GM12878 (cell line): ENCODE measurements around the gene KCNK5. TPM values are rescaled to one million over a fixed set of nuclear protein-coding genes. Genes with fewer than 3 reads are reported as not detected.

Experiments
- ATAC-seq: fragments of 200-7000 bp; cut with Tn5 transposase; 3 replicates; pipeline ENCODE4 v1.9.1; 2020; ENCODE audit warnings: mild to moderate bottlenecking, moderate library complexity
- BruUV-seq: library from RNA; stranded (reverse); fragments of 400-500 nt; replicated peaks from 2 replicates; lab custom pipeline; 2021; lab: Mats Ljungman, UMichigan
- CTCF ChIA-PET: fragments of 300-600 bp; sonication (Branson Sonifier 250); formaldehyde crosslinking; extraction: SDS; loops from one replicate; lab custom pipeline; 2021; ENCODE audit warnings: inconsistent platforms; lab: Yijun Ruan, JAX
- POLR2A ChIA-PET: fragments of 350-600 bp; formaldehyde crosslinking; extraction: SDS; loops from one replicate; lab custom pipeline; 2021; ENCODE audit warnings: inconsistent platforms; lab: Charles Lee
- RAD21 ChIA-PET: fragments of 300-600 bp; sonication (Branson Sonifier 250); formaldehyde crosslinking; loops from one replicate; lab custom pipeline; 2023; ENCODE audit warnings: antibody characterized with exemption; ENCODE audit not compliant: unreplicated experiment; lab: Charles Lee
- SMC1A ChIA-PET: fragments of 300-600 bp; sonication (Branson Sonifier 250); formaldehyde crosslinking; loops from one replicate; lab custom pipeline; 2023; ENCODE audit not compliant: unreplicated experiment, uncharacterized antibody; lab: Charles Lee
- DNase-seq: peaks from one replicate; pipeline ENCODE4 v3.0.0-alpha.2; 2011; ENCODE audit warnings: low read depth, low spot score
- FAIRE-seq: peaks from 3 replicates; lab custom pipeline; 2011; peaks lifted over from hg19 to GRCh38; lab: Jason Lieb, UNC
- H2AFZ ChIP-seq: 2 replicates; pipeline ENCODE4 v1.6.0; 2011; ENCODE audit warnings: low read depth, low read length, control low read depth; ENCODE audit not compliant: control insufficient read depth
- H3K27ac ChIP-seq: 2 replicates; pipeline ENCODE4 v1.5.1; 2011; ENCODE audit warnings: control low read depth; ENCODE audit not compliant: control insufficient read depth, insufficient read depth
- H3K27me3 ChIP-seq, 2 experiments: replicated peaks in 1 of 2; 2 replicates each; pipeline versions ENCODE4 v1.6.0 to v1.6.1; 2011; ENCODE audit warnings: low read length in 1 of 2; ENCODE audit not compliant: control insufficient read depth in 2 of 2, insufficient read depth in 2 of 2
- H3K36me3 ChIP-seq, 2 experiments: 2 replicates each; pipeline ENCODE4 v1.5.1; 2011; ENCODE audit warnings: low read length in 1 of 2; ENCODE audit not compliant: control insufficient read depth in 2 of 2, insufficient read depth in 2 of 2
- H3K4me1 ChIP-seq: 2 replicates; pipeline ENCODE4 v1.6.1; 2011; ENCODE audit warnings: mild to moderate bottlenecking, low read length, moderate library complexity, mixed read lengths; ENCODE audit not compliant: control insufficient read depth, insufficient read depth
- H3K4me2 ChIP-seq: 2 replicates; pipeline ENCODE4 v1.6.0; 2011; ENCODE audit warnings: control low read depth; ENCODE audit not compliant: control insufficient read depth, insufficient read depth
- H3K4me3 ChIP-seq: fragments of 200-600 bp; sonication (generic); 2 replicates; pipeline ENCODE4 v1.5.1; 2016
- H3K79me2 ChIP-seq: 2 replicates; pipeline ENCODE4 v1.6.0; 2011; ENCODE audit warnings: low read length; ENCODE audit not compliant: control insufficient read depth, insufficient read depth
- H3K9ac ChIP-seq: 2 replicates; pipeline ENCODE4 v1.8.0; 2011; ENCODE audit warnings: low read length, control low read depth, mixed read lengths; ENCODE audit not compliant: control insufficient read depth, insufficient read depth
- H3K9me3 ChIP-seq: replicated peaks from 3 replicates; pipeline ENCODE4 v1.5.1; 2011; ENCODE audit warnings: mild to moderate bottlenecking, low read length; ENCODE audit not compliant: control insufficient read depth, insufficient read depth
- H4K20me1 ChIP-seq: 2 replicates; pipeline ENCODE4 v1.6.0; 2011; ENCODE audit not compliant: control insufficient read depth, insufficient read depth
- BMI1 ChIP-seq: fragments of 450-650 bp; IDR thresholded peaks from 2 replicates; pipeline ENCODE4 v1.6.1; 2016; ENCODE audit warnings: mild to moderate bottlenecking, moderate library complexity, borderline replicate concordance
- FOXM1 ChIP-seq: IDR thresholded peaks from 2 replicates; pipeline ENCODE4 v1.6.1; 2012; ENCODE audit warnings: low read depth, mild to moderate bottlenecking, inconsistent platforms, low read length, moderate library complexity
- JUND ChIP-seq: IDR thresholded peaks from 2 replicates; pipeline ENCODE4 v1.6.1; 2012; ENCODE audit warnings: low read depth, mild to moderate bottlenecking, low read length, improper control_type of control experiment, moderate library complexity
- PBX3 ChIP-seq: IDR thresholded peaks from 2 replicates; pipeline ENCODE4 v1.6.1; 2011; ENCODE audit warnings: mild to moderate bottlenecking, low read depth, low read length, moderate library complexity; ENCODE audit not compliant: insufficient replicate concordance
- PKNOX1 ChIP-seq: fragments of 450-650 bp; IDR thresholded peaks from 2 replicates; pipeline ENCODE4 v1.6.1; 2016; ENCODE audit warnings: mild to moderate bottlenecking
- ZNF207 ChIP-seq: fragments of 450-650 bp; IDR thresholded peaks from 2 replicates; pipeline ENCODE4 v1.6.1; 2014; ENCODE audit warnings: antibody characterized with exemption, mild to moderate bottlenecking, borderline replicate concordance
- WGBS: methylation state at CpG from one replicate; pipeline ENCODE4 v1.1.6; 2016; ENCODE audit warnings: low lambda C conversion rate; ENCODE audit not compliant: insufficient replicate concordance, insufficient coverage; ENCODE audit errors: missing lambda C conversion rate; 5-methylcytosine and 5-hydroxymethylcytosine counted together
- in situ Hi-C: fragments of 300-500 bp; cut with MboI; formaldehyde crosslinking; loops from 9 replicates; pipeline ENCODE4 v1.14.3; 2018; ENCODE audit warnings: mixed read lengths
- intact Hi-C: fragments of 100-400 bp; cut with micrococcal nuclease; formaldehyde crosslinking; loops from one replicate; pipeline ENCODE4 v1.14.2; 2022; ENCODE audit not compliant: unreplicated experiment
- polyA plus RNA-seq, 11 experiments: library from polyadenylated mRNA; depleted of rRNA in 4 of 11; unstranded in 6 of 11; stranded (reverse) in 5 of 11; fragments of >200 nt; fragmentation: Nextera tagmentation in 4 of 11; fragmentation: Illumina TruSeq in 1 of 11; extraction: Ambion mirVana in 4 of 11; extraction: Trizol in 1 of 11; gene quantifications; 1 replicate in 1 of 11; 2 replicates in 10 of 11; pipeline versions ENCODE4 v1.2.1 to v1.2.3, GENCODE V29; 2011 to 2016; ENCODE audit warnings: inconsistent platforms in 2 of 11, missing spikeins in 2 of 11, low read depth in 1 of 11
- total RNA-seq, 4 experiments: library from RNA; depleted of rRNA in 3 of 4; stranded (reverse); fragments of >200 nt in 3 of 4; fragmentation: Illumina TruSeq in 1 of 4; extraction: Trizol in 1 of 4; gene quantifications; 2 replicates each; pipeline versions ENCODE4 v1.2.1 to v1.2.3, GENCODE V29; 2013 to 2021

The KCNK5 gene
- total and polyA plus RNA-seq, 10 of the 15 experiments (the other 5 are each of a cell fraction or from before 2014, with no cell fraction given) = 0.11 to 4.2 (median 2.1) TPM

GRCh38 chr6:39188571-39188970 is 40.7 kb downstream of the KCNK5 start:
- in situ Hi-C loops (no loop called here), intact Hi-C loops (no loop called here)
- FAIRE-seq = no peak
- ATAC-seq = no peak
- POLR2A ChIA-PET = no interaction called here
- DNase-seq = no peak
- Histone ChIP-seq H3K4me1 (no peaks in the 10 kb centered on the region), H3K36me3 (no peaks in the 10 kb centered on the region), H3K27ac (no peak overlapping the region), H3K9ac (no peak overlapping the region), H3K4me2 (no peak overlapping the region), H4K20me1 (no peaks in the 10 kb centered on the region), H2AFZ (no peak overlapping the region), H3K79me2 (no peaks in the 10 kb centered on the region), H3K4me3 (no peak overlapping the region), H3K27me3 (no peaks in the 10 kb centered on the region), H3K9me3 (no peaks in the 10 kb centered on the region)
- SMC1A ChIA-PET = interaction anchor here (1.3 kb wide), 1 partner anchor 71 kb away, joined by 4 read pairs; no protein-coding TSS in a partner anchor
- RAD21 ChIA-PET = interaction anchor here (0.7 kb wide), 1 partner anchor 46 kb away, joined by 3 read pairs; no protein-coding TSS in a partner anchor
- CTCF ChIA-PET = interaction anchor here (3.5 kb wide), 1 partner anchor 115 kb away, joined by 32 read pairs; no protein-coding TSS in a partner anchor
- 35% methylated on average over 7 of the region's 7 CpGs for WGBS
- BruUV-seq = no TSS peak
- TF ChIP-seq PBX3 = peak; percentile 22
- no peak for TF ChIP-seq ZNF207
- TF ChIP-seq JUND = no peak
- peak; percentile 69 for TF ChIP-seq PKNOX1
- TF ChIP-seq BMI1 = no peak
- no peak for TF ChIP-seq FOXM1
